SK-N-SH treated with all-trans-retinoic acid at 6 μM for 48 hours (cell line): ENCODE data around the gene MBD5.

Experiments
- ARNTL ChIP-seq: fragments of 450-650 bp; formaldehyde crosslinking; IDR thresholded peaks from 2 replicates; pipeline ENCODE4 v1.5.0; 2020; ENCODE audit warnings: low read depth, mild to moderate bottlenecking, moderate library complexity, borderline replicate concordance
- CSRNP3 ChIP-seq: fragments of 250-450 bp; sonication (Bioruptor Pico); IDR thresholded peaks from 2 replicates; pipeline ENCODE4 v1.5.1; 2021; ENCODE audit warnings: mild to moderate bottlenecking, moderate library complexity
- ISL1 ChIP-seq: fragments of 250-450 bp; sonication (Bioruptor Pico); IDR thresholded peaks from 2 replicates; pipeline ENCODE4 v2.1.2; 2022; ENCODE audit warnings: mild to moderate bottlenecking, moderate library complexity
- PATZ1 ChIP-seq: fragments of 250-450 bp; sonication (Bioruptor Pico); IDR thresholded peaks from 2 replicates; pipeline ENCODE4 v1.8.0; 2020; ENCODE audit warnings: mild to moderate bottlenecking, moderate library complexity, borderline replicate concordance
- RARB ChIP-seq: fragments of 250-450 bp; sonication (Bioruptor Pico); IDR thresholded peaks from 2 replicates; pipeline ENCODE4 v1.8.0; 2021; ENCODE audit warnings: mild to moderate bottlenecking, moderate library complexity
- SNAI2 ChIP-seq: fragments of 250-450 bp; sonication (Bioruptor Pico); IDR thresholded peaks from 2 replicates; pipeline ENCODE4 v1.5.0; 2020; ENCODE audit warnings: mild to moderate bottlenecking, moderate library complexity
- TCF4 ChIP-seq: fragments of 250-450 bp; sonication (Bioruptor Pico); IDR thresholded peaks from 2 replicates; pipeline ENCODE4 v1.8.0; 2021; ENCODE audit warnings: mild to moderate bottlenecking, moderate library complexity, borderline replicate concordance
- TSHZ2 ChIP-seq: fragments of 250-450 bp; sonication (Bioruptor Pico); IDR thresholded peaks from 2 replicates; pipeline ENCODE4 v1.5.0; 2020; ENCODE audit warnings: mild to moderate bottlenecking, moderate library complexity
- ZC3H10 ChIP-seq: fragments of 250-450 bp; sonication (Bioruptor Pico); IDR thresholded peaks from 2 replicates; pipeline ENCODE4 v1.5.1; 2021; ENCODE audit warnings: mild to moderate bottlenecking, moderate library complexity
- ZNF565 ChIP-seq: fragments of 450-650 bp; formaldehyde crosslinking; conservative IDR thresholded peaks from 2 replicates; pipeline ENCODE4 v1.5.0; 2020; ENCODE audit warnings: low read depth, mild to moderate bottlenecking, moderate library complexity
- ZNF70 ChIP-seq: fragments of 450-650 bp; formaldehyde crosslinking; IDR thresholded peaks from 2 replicates; pipeline ENCODE4 v1.5.0; 2020; ENCODE audit warnings: mild to moderate bottlenecking, moderate library complexity

- TF ChIP-seq ZC3H10 = no peak
- TF ChIP-seq PATZ1 = no peak
- no peak for TF ChIP-seq TCF4 (CRISPR knock-in tag)
- no peak for TF ChIP-seq ZNF565 (CRISPR knock-in tag)
- no peak for TF ChIP-seq ZNF70 (CRISPR knock-in tag)
- TF ChIP-seq RARB (CRISPR knock-in tag) = no peak
- no peak for TF ChIP-seq ARNTL (CRISPR knock-in tag)
- no peak for TF ChIP-seq TSHZ2 (CRISPR knock-in tag)
- no peak for TF ChIP-seq CSRNP3 (CRISPR knock-in tag)
- TF ChIP-seq SNAI2 = no peak
- TF ChIP-seq ISL1 (CRISPR knock-in tag) = no peak
These were observed 488.5 kb downstream of the MBD5 start for GRCh38 chr2:148509288-148509902.
